Activated CD4-positive, alpha-beta T cell treated with anti-CD3 and anti-CD28 coated beads, Interleukin-2, amount 10 ng/mL, durations not matched to agents 7 days and 5 days (primary cell): ENCODE data around the gene TAF5. TPM values are rescaled to one million over a fixed set of nuclear protein-coding genes. Genes with fewer than 3 reads are reported as not detected.

Source experiments
- microRNA-seq: library from miRNA; unstranded; fragments of <30 nt; microRNA quantifications from one replicate; pipeline ENCODE4 v1.2.0, GENCODE V29; 2021; ENCODE audit warnings: borderline microRNAs expressed, borderline replicate concordance
- total RNA-seq, 2 experiments: library from RNA; stranded (reverse); gene quantifications; one replicate each; pipeline ENCODE4 v1.2.3, GENCODE V29; 2021

Gene TAF5
- total RNA-seq, 2 experiments from 2014 or later = 13.2 to 15.1 TPM

Small RNA genes within 50 kb of the gene (microRNA-seq; reads per million reads assigned to microRNA genes)
- gene MIR1307 = 2,051 reads per million, percentile 90 among the genes with 10 or more reads in this experiment

Other genes with a start within 250 kb of the TAF5 start
- 10 to 100 TPM; 66.1 to 80.2 TPM for gene NT5C2, start 174.7 kb upstream of the TAF5 start, total RNA-seq
- not detected for gene RPEL1, start 122.1 kb upstream of the TAF5 start, total RNA-seq
- gene INA, start 90.8 kb upstream of the TAF5 start, total RNA-seq = under 1 TPM in 1 of 2 experiments, not detected in 1; 0.10 TPM
- gene PCGF6, start 16.8 kb upstream of the TAF5 start, total RNA-seq = 10 to 100 TPM; 12.2 to 13.0 TPM
- gene ATP5MK, start 28.5 kb downstream of the TAF5 start, total RNA-seq = 100 to 1,000 TPM; 260 to 276 TPM
- gene PDCD11, start 28.6 kb downstream of the TAF5 start, total RNA-seq = 10 to 100 TPM; 43.4 to 51.8 TPM
- gene CALHM2, start 84.4 kb downstream of the TAF5 start, total RNA-seq = 100 to 1,000 TPM in 1 of 2 experiments, 10 to 100 TPM in 1; 89.6 to 109 TPM
- gene CALHM1, start 90.9 kb downstream of the TAF5 start, total RNA-seq = under 1 TPM; 0.12 to 0.21 TPM
- under 1 TPM in 1 of 2 experiments, not detected in 1; 0.17 TPM for gene CALHM3, start 111.3 kb downstream of the TAF5 start, total RNA-seq
- gene NEURL1, start 125.7 kb downstream of the TAF5 start, total RNA-seq = 1 to 10 TPM; 1.1 to 1.6 TPM